Lung (tissue), 12 donors: Measurements from ENCODE around the gene KLK14. TPM values are rescaled to one million over a fixed set of nuclear protein-coding genes. Genes with fewer than 3 reads are reported as not detected.

ENCODE experiments used
- ATAC-seq: fragments of 200-7000 bp; cut with Tn5 transposase; one replicate; pipeline ENCODE4 v1.9.1; 2020; ENCODE audit warnings: moderate number of reproducible peaks; ENCODE audit not compliant: insufficient read depth, low FRiP score
- DNase-seq, 3 donors: peaks; one replicate each; pipeline ENCODE4 v3.0.0-alpha.2; 2013 to 2017
- H3K27ac ChIP-seq, 2 donors: one replicate each; pipeline ENCODE4 v1.5.1; 2013; ENCODE audit warnings: mild to moderate bottlenecking in 2 of 2, moderate library complexity in 2 of 2, control low read depth in 1 of 2, inconsistent platforms in 1 of 2, low read depth in 1 of 2, low read length in 1 of 2
- H3K27me3 ChIP-seq, 3 donors: one replicate each; pipeline ENCODE4 v1.5.1; 2013; ENCODE audit warnings: low read length in 2 of 3; ENCODE audit not compliant: control insufficient read depth in 3 of 3, insufficient read depth in 3 of 3
- H3K36me3 ChIP-seq, 4 donors: one replicate each; pipeline ENCODE4 v1.5.1; 2013; ENCODE audit warnings: low read length in 4 of 4, mild to moderate bottlenecking in 1 of 4, moderate library complexity in 1 of 4; ENCODE audit not compliant: control insufficient read depth in 4 of 4, insufficient read depth in 4 of 4
- H3K4me1 ChIP-seq, 5 donors: one replicate each; pipeline ENCODE4 v1.5.1; 2013; ENCODE audit warnings: low read length in 5 of 5, mild to moderate bottlenecking in 2 of 5, moderate library complexity in 1 of 5; ENCODE audit not compliant: control insufficient read depth in 5 of 5, insufficient read depth in 5 of 5
- H3K4me3 ChIP-seq: one replicate; pipeline ENCODE4 v1.5.1; 2013; ENCODE audit warnings: mild to moderate bottlenecking, control low read depth, moderate library complexity
- H3K9ac ChIP-seq, 2 donors: one replicate each; pipeline ENCODE4 v1.5.1; 2013; ENCODE audit warnings: low read length in 2 of 2, control low read depth in 1 of 2; ENCODE audit not compliant: insufficient read depth in 1 of 2
- H3K9me3 ChIP-seq, 4 donors: one replicate each; pipeline ENCODE4 v1.5.1; 2013; ENCODE audit warnings: low read length in 3 of 4, mild to moderate bottlenecking in 1 of 4, moderate library complexity in 1 of 4; ENCODE audit not compliant: control insufficient read depth in 4 of 4, insufficient read depth in 3 of 4
- WGBS, 2 donors: extraction: QIAGEN DNeasy Blood & Tissue Kit; methylation state at CpG; one replicate each; pipeline ENCODE4 v1.1.7; 2013; 5-methylcytosine and 5-hydroxymethylcytosine counted together
- polyA plus RNA-seq, 2 donors: library from polyadenylated mRNA; stranded (reverse); fragments of 200-250 nt; gene quantifications; one replicate each; pipeline ENCODE4 v1.2.1, GENCODE V29; 2013
- total RNA-seq, 2 donors: library from RNA; depleted of rRNA in 1 of 2; stranded (reverse); fragments of >200 nt in 1 of 2; gene quantifications; one replicate each; pipeline ENCODE4 v1.2.1, GENCODE V29; 2014 to 2021
- TF ChIP-seq, protein P1 (sequence below): IDR thresholded peaks from 2 replicates; pipeline ENCODE4 v1.5.1; 2012; ENCODE audit warnings: mild to moderate bottlenecking; ENCODE audit errors: control extremely low read depth, extremely low read depth
- donor health status: control.
- donor health status: control.
- donor health status: Bipolar disorder and iron deficiency.
- donor health status: healthy.
- donor health status: DM: yes; HTN: yes; CAD: no.

KLK14 gene
- total and polyA plus RNA-seq, 4 donors: 0.46 to 3.9 (median 0.89) TPM

DNA sequence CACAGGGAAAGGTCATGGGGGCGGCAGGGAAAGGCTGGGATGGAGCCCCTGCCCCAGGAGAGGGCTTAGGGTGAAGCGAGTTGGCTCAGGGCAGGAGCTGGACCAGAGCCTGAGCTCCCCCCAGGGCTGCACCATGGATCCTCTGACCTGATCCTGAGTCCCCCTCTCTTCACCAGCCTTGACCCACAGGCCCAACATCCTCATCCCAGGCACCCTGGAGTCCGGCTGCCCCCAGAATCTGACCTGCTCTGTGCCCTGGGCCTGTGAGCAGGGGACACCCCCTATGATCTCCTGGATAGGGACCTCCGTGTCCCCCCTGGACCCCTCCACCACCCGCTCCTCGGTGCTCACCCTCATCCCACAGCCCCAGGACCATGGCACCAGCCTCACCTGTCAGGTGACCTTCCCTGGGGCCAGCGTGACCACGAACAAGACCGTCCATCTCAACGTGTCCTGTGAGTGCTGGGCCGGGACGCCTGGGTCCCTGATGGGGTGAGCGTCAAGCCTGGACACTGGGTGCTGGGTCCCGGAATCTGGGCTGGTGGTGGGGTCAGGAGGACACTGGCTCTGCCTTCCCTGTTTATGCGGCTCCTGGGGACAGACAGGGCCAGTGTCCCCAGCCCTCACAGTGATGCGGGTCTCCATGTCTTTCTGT is 42.9 kb upstream of the KLK14 start:
- TF ChIP-seq, protein P1, sequence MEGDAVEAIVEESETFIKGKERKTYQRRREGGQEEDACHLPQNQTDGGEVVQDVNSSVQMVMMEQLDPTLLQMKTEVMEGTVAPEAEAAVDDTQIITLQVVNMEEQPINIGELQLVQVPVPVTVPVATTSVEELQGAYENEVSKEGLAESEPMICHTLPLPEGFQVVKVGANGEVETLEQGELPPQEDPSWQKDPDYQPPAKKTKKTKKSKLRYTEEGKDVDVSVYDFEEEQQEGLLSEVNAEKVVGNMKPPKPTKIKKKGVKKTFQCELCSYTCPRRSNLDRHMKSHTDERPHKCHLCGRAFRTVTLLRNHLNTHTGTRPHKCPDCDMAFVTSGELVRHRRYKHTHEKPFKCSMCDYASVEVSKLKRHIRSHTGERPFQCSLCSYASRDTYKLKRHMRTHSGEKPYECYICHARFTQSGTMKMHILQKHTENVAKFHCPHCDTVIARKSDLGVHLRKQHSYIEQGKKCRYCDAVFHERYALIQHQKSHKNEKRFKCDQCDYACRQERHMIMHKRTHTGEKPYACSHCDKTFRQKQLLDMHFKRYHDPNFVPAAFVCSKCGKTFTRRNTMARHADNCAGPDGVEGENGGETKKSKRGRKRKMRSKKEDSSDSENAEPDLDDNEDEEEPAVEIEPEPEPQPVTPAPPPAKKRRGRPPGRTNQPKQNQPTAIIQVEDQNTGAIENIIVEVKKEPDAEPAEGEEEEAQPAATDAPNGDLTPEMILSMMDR: no peak
- no peak overlapping the region for H3K9ac ChIP-seq
- no peak for DNase-seq
- H3K4me1 ChIP-seq: peaks cover 0 to 23% (median 8%) of the 10 kb centered on the region in 5 donors
- H3K27ac ChIP-seq: peak overlapping the region in 1 of 2 donors; percentile 62
- no peaks in the 10 kb centered on the region for H3K36me3 ChIP-seq
- ATAC-seq: no peak
- H3K27me3 ChIP-seq: no peaks in the 10 kb centered on the region
- H3K9me3 ChIP-seq: no peaks in the 10 kb centered on the region
- 91 to 96% methylated on average over 15 to 16 of the region's 16 CpGs for WGBS, 2 donors
- H3K4me3 ChIP-seq: no peak overlapping the region

DNA sequence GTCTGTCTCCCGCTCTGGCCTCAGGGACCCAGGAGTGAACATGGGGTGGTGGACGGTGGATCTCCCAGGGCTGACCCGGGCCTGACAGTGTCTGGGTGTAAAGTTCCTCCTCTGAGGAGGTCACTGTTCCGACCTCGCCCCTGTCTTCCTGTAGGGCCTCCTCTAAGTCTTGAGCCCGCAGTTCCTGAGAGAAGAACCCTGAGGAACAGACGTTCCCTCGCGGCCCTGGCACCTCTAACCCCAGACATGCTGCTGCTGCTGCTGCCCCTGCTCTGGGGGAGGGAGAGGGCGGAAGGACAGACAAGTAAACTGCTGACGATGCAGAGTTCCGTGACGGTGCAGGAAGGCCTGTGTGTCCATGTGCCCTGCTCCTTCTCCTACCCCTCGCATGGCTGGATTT is 42.0 kb upstream of the KLK14 start, which contains the start of gene SIGLEC9:
TSS of gene SIGLEC9 (plus strand) at position 178 of the 400 bp plus-strand sequence. CDS start at position 247, 69 bp downstream.
- Histone ChIP-seq H3K9me3 (no peaks in the 10 kb centered on the region), H3K27ac (peak within 1 kb of the TSS in 1 of 2 donors; percentile 71), H3K36me3 (no peaks in the 10 kb centered on the region), H3K27me3 (no peaks in the 10 kb centered on the region), H3K9ac (no peak within 1 kb of the TSS), H3K4me3 (no peak within 1 kb of the TSS), H3K4me1 (peaks cover 0 to 16% (median 8%) of the 10 kb centered on the region in 5 donors)
- DNase-seq (peak in 1 of 3 donors; percentile 35), ATAC-seq (peak; percentile 17)
- 28 to 49% methylated on average over 14 of the region's 14 CpGs for WGBS, 2 donors
- TF ChIP-seq, protein P1: no peak

GRCh38 chr19:51124216-51124615 is 41.5 kb upstream of the KLK14 start:
- 81 to 85% methylated on average over 9 of the region's 9 CpGs for WGBS, 2 donors
- no peak for ATAC-seq
- TF ChIP-seq, protein P1: no peak
- H3K4me3 ChIP-seq: no peak overlapping the region
- no peaks in the 10 kb centered on the region for H3K36me3 ChIP-seq
- peaks cover 0 to 14% (median 8%) of the 10 kb centered on the region in 5 donors for H3K4me1 ChIP-seq
- H3K9ac ChIP-seq: no peak overlapping the region
- H3K9me3 ChIP-seq: no peaks in the 10 kb centered on the region
- DNase-seq: no peak
- peak overlapping the region in 1 of 2 donors; percentile 71 for H3K27ac ChIP-seq
- H3K27me3 ChIP-seq: no peaks in the 10 kb centered on the region
